HepG2 (cell line): Measurements from ENCODE around the gene SULT1B1. TPM values are rescaled to one million over a fixed set of nuclear protein-coding genes. Genes with fewer than 3 reads are reported as not detected.

Source experiments
- MLLT10 ChIP-seq: sonication (generic); formaldehyde crosslinking; IDR thresholded peaks from 2 replicates; pipeline ENCODE4 v1.4.0; 2020; ENCODE audit warnings: missing genetic modification reagents
- RARA ChIP-seq: IDR thresholded peaks from 2 replicates; pipeline ENCODE4 v1.6.1; 2016; ENCODE audit warnings: missing genetic modification reagents, missing compliant biosample characterization
- RFXAP ChIP-seq: sonication (generic); formaldehyde crosslinking; IDR thresholded peaks from 2 replicates; pipeline ENCODE4 v1.4.0; 2020; ENCODE audit warnings: missing genetic modification reagents, borderline replicate concordance
- THAP8 ChIP-seq: sonication (generic); formaldehyde crosslinking; IDR thresholded peaks from 2 replicates; pipeline ENCODE4 v1.5.1; 2020; ENCODE audit warnings: missing genetic modification reagents, mild to moderate bottlenecking, borderline replicate concordance
- ZBTB39 ChIP-seq: sonication (generic); formaldehyde crosslinking; IDR thresholded peaks from 2 replicates; pipeline ENCODE4 v1.5.0; 2020; ENCODE audit warnings: missing genetic modification reagents
- ZNF263 ChIP-seq: sonication (generic); formaldehyde crosslinking; IDR thresholded peaks from 2 replicates; pipeline ENCODE4 v1.4.0; 2020; ENCODE audit warnings: missing genetic modification reagents
- ZNF34 ChIP-seq: sonication (generic); formaldehyde crosslinking; IDR thresholded peaks from 2 replicates; pipeline ENCODE4 v1.4.0; 2020; ENCODE audit warnings: mild to moderate bottlenecking, missing genetic modification reagents, borderline replicate concordance
- ZNF501 ChIP-seq: sonication (generic); formaldehyde crosslinking; IDR thresholded peaks from 2 replicates; pipeline ENCODE4 v1.5.1; 2020; ENCODE audit warnings: mild to moderate bottlenecking, moderate library complexity, missing genetic modification reagents
- ZNF713 ChIP-seq: sonication (generic); formaldehyde crosslinking; IDR thresholded peaks from 2 replicates; pipeline ENCODE4 v1.4.0; 2020; ENCODE audit warnings: mild to moderate bottlenecking, missing genetic modification reagents
- polyA plus RNA-seq, 8 experiments: library from polyadenylated mRNA; depleted of rRNA in 3 of 8; stranded (reverse) in 7 of 8; unstranded in 1 of 8; fragments of >200 nt; fragmentation: Illumina TruSeq in 4 of 8; extraction: Trizol in 4 of 8; gene quantifications; 2 replicates each; pipeline versions ENCODE4 v1.2.1 to v1.2.3, GENCODE V29; 2011 to 2016; ENCODE audit warnings: low read depth in 4 of 8, missing spikeins in 1 of 8, mixed read lengths in 1 of 8; ENCODE audit not compliant: insufficient read depth in 1 of 8
- total RNA-seq, 5 experiments: library from RNA; depleted of rRNA; stranded (reverse); fragments of >200 nt; fragmentation: Illumina TruSeq; extraction: Trizol; gene quantifications; 2 replicates each; pipeline ENCODE4 v1.2.3, GENCODE V29; 2016; ENCODE audit warnings: low read depth in 1 of 5
- TF ChIP-seq, protein P1 (sequence below): IDR thresholded peaks from 2 replicates; pipeline ENCODE4 v1.6.1; 2012; ENCODE audit warnings: low read length, improper control_type of control experiment

The SULT1B1 gene
- total and polyA plus RNA-seq, 2 of the 13 experiments (the other 11 are each of a cell fraction or from before 2014, with no cell fraction given) = 0.20 to 0.25 TPM

GRCh38 chr4:69731241-69731640, 29.2 kb downstream of the SULT1B1 start (continued):
- TF ChIP-seq RARA (CRISPR knock-in tag) (no peak), ZNF263 (CRISPR knock-in tag) (no peak), ZNF501 (CRISPR knock-in tag) (no peak), MLLT10 (no peak), ZBTB39 (CRISPR knock-in tag) (no peak), ZNF713 (no peak), ZNF34 (CRISPR knock-in tag) (no peak), RFXAP (CRISPR knock-in tag) (no peak), THAP8 (no peak)
- TF ChIP-seq, protein P1, sequence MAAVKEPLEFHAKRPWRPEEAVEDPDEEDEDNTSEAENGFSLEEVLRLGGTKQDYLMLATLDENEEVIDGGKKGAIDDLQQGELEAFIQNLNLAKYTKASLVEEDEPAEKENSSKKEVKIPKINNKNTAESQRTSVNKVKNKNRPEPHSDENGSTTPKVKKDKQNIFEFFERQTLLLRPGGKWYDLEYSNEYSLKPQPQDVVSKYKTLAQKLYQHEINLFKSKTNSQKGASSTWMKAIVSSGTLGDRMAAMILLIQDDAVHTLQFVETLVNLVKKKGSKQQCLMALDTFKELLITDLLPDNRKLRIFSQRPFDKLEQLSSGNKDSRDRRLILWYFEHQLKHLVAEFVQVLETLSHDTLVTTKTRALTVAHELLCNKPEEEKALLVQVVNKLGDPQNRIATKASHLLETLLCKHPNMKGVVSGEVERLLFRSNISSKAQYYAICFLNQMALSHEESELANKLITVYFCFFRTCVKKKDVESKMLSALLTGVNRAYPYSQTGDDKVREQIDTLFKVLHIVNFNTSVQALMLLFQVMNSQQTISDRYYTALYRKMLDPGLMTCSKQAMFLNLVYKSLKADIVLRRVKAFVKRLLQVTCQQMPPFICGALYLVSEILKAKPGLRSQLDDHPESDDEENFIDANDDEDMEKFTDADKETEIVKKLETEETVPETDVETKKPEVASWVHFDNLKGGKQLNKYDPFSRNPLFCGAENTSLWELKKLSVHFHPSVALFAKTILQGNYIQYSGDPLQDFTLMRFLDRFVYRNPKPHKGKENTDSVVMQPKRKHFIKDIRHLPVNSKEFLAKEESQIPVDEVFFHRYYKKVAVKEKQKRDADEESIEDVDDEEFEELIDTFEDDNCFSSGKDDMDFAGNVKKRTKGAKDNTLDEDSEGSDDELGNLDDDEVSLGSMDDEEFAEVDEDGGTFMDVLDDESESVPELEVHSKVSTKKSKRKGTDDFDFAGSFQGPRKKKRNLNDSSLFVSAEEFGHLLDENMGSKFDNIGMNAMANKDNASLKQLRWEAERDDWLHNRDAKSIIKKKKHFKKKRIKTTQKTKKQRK = no peak
